ENCODE measurements around the gene PALLD.

PALLD gene

GRCh38 chr4:168641811-168642140, 144.9 kb downstream of the PALLD start (continued):
- no peak for TF ChIP-seq ZNF585B (tag by site-specific recombination; IDR thresholded peaks at IDR 0.05)
- TF ChIP-seq ZNF350 (tag by site-specific recombination; IDR thresholded peaks at IDR 0.05): no peak
- TF ChIP-seq ATF2 (tag by site-specific recombination; IDR thresholded peaks at IDR 0.05; ENCODE audit: low read depth): no peak
- no peak for TF ChIP-seq ZNF148 (tag by site-specific recombination; IDR thresholded peaks at IDR 0.05; ENCODE audit: borderline replicate concordance)

GRCh38 chr4:168642591-168642990, 145.7 kb downstream of the PALLD start:
- Histone ChIP-seq H3K27ac (ENCODE audit: extremely low read depth, low read depth, low read length) (no peak overlapping the region), H3K36me3 (ENCODE audit: control insufficient read depth in 2 of 2, insufficient read depth in 1 of 2, low read length in 2 of 2) (no peaks in the 10 kb centered on the region), H3K4me3 (ENCODE audit: low read depth, low read length) (no peak overlapping the region), H3K9me3 (ENCODE audit: control insufficient read depth, insufficient read depth, low read depth, low read length) (no peaks in the 10 kb centered on the region), H3K4me1 (ENCODE audit: control insufficient read depth, insufficient read depth, low read length) (peaks cover 14% of the 10 kb centered on the region)
- TF ChIP-seq GLIS1 (tag by site-specific recombination; IDR thresholded peaks at IDR 0.05) (no peak), ZNF416 (tag by site-specific recombination; IDR thresholded peaks at IDR 0.05) (no peak), ZNF404 (tag by site-specific recombination; IDR thresholded peaks at IDR 0.05) (no peak), ZSCAN18 (tag by site-specific recombination; IDR thresholded peaks at IDR 0.05) (no peak), HOXD13 (CRISPR knock-in tag; IDR thresholded peaks at IDR 0.05; ENCODE audit: borderline replicate concordance) (no peak), ZBTB6 (tag by site-specific recombination; IDR thresholded peaks at IDR 0.05) (no peak), ZNF10 (tag by site-specific recombination; IDR thresholded peaks at IDR 0.05) (no peak), MZF1 (tag by site-specific recombination; IDR thresholded peaks at IDR 0.05; ENCODE audit: borderline replicate concordance) (no peak), PRDM4 (tag by site-specific recombination; IDR thresholded peaks at IDR 0.05) (no peak), ZNF76 (tag by site-specific recombination; IDR thresholded peaks at IDR 0.05; ENCODE audit: borderline replicate concordance, low read depth) (no peak), ZSCAN4 (tag by site-specific recombination; IDR thresholded peaks at IDR 0.05) (no peak)
- CTCF ChIA-PET: interaction anchor here (0.6 kb wide), 1 partner anchor 367 kb away, joined by 4 read pairs; no protein-coding TSS in a partner anchor
- POLR2A ChIA-PET: no interaction called here

All from HEK293 (cell line).